Measurements from ENCODE around the gene HOXC10. TPM values are rescaled to one million over a fixed set of nuclear protein-coding genes. Genes with fewer than 3 reads are reported as not detected.

The HOXC10 gene
- total RNA-seq, 2 donors from 2014 or later: not detected

GRCh38 chr12:53985692-53985993 lies 697 bp downstream of the HOXC10 start:
- Histone ChIP-seq H3K27me3 (peaks cover 78 to 89% of the 10 kb centered on the region in 2 donors), H3K36me3 (no peaks in the 10 kb centered on the region), H3K4me3 (peak overlapping the region in 1 of 2 donors; percentile 1), H3K9me3 (no peaks in the 10 kb centered on the region), H3K4me1 (peaks cover 0 to 28% of the 10 kb centered on the region in 2 donors), H3K27ac (no peak overlapping the region)
- no peak for DNase-seq (ENCODE audit: low spot score)
- TF ChIP-seq CTCF (IDR thresholded peaks at IDR 0.05): no peak

- H3K9me3 ChIP-seq: no peaks in the 10 kb centered on the region
- no peak for TF ChIP-seq CTCF (IDR thresholded peaks at IDR 0.05)
- H3K36me3 ChIP-seq: no peaks in the 10 kb centered on the region
- DNase-seq (ENCODE audit: low spot score): no peak
- peaks cover 80 to 94% of the 10 kb centered on the region in 2 donors for H3K27me3 ChIP-seq
- peaks cover 0 to 28% of the 10 kb centered on the region in 2 donors for H3K4me1 ChIP-seq
- peak overlapping the region in 1 of 2 donors; percentile 1 for H3K4me3 ChIP-seq
- H3K27ac ChIP-seq: no peak overlapping the region
Observed at GRCh38 chr12:53985994-53986685, 1.2 kb downstream of the HOXC10 start.

- Histone ChIP-seq H3K27ac (no peak overlapping the region), H3K9me3 (no peaks in the 10 kb centered on the region), H3K36me3 (no peaks in the 10 kb centered on the region), H3K4me3 (no peak overlapping the region), H3K4me1 (peaks cover 0 to 28% of the 10 kb centered on the region in 2 donors), H3K27me3 (peaks cover 79 to 96% of the 10 kb centered on the region in 2 donors)
- TF ChIP-seq CTCF (IDR thresholded peaks at IDR 0.05): no peak
- DNase-seq (ENCODE audit: low spot score): no peak
Observed at GRCh38 chr12:53986686-53987483, 1.9 kb downstream of the HOXC10 start.

- no peak for DNase-seq (ENCODE audit: low spot score)
- no peak for TF ChIP-seq CTCF (IDR thresholded peaks at IDR 0.05)
- H3K36me3 ChIP-seq: no peaks in the 10 kb centered on the region
- peaks cover 0 to 28% of the 10 kb centered on the region in 2 donors for H3K4me1 ChIP-seq
- no peak overlapping the region for H3K27ac ChIP-seq
- H3K9me3 ChIP-seq: no peaks in the 10 kb centered on the region
- no peak overlapping the region for H3K4me3 ChIP-seq
- H3K27me3 ChIP-seq: peaks cover 77 to 95% of the 10 kb centered on the region in 2 donors
Observed at GRCh38 chr12:53987787-53988230, 2.9 kb downstream of the HOXC10 start.

GRCh38 chr12:53988541-53989226 lies 3.7 kb downstream of the HOXC10 start:
- Histone ChIP-seq H3K27ac (no peak overlapping the region), H3K4me3 (no peak overlapping the region), H3K9me3 (no peaks in the 10 kb centered on the region), H3K4me1 (peaks cover 0 to 28% of the 10 kb centered on the region in 2 donors), H3K27me3 (peaks cover 77 to 95% of the 10 kb centered on the region in 2 donors), H3K36me3 (no peaks in the 10 kb centered on the region)
- TF ChIP-seq CTCF (IDR thresholded peaks at IDR 0.05): no peak
- DNase-seq (ENCODE audit: low spot score): no peak

Measured in right atrium auricular region (tissue), 2 donors.